Measurements from ENCODE around the gene USP49.
A peak's percentile ranks its signal among the peaks of the same experiment; 100 is the strongest.

USP49 gene

DNA sequence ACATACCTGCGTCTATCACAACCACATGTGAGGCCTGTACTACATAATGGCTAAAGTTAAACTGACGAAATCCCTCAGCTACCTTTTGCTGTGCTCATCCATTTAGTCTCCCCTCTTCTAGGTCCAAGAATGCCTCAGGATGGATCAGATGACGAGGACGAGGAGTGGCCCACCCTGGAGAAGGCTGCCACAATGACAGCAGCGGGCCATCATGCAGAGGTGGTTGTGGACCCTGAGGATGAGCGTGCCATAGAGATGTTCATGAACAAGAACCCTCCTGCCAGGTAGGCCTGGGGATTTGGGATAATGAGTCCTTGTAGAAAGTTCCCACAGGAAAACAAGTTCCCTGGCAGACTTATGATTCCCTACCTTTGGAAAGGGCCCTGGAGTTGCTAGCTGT is 32.1 kb upstream of the USP49 start:
- no peak for DNase-seq

DNA sequence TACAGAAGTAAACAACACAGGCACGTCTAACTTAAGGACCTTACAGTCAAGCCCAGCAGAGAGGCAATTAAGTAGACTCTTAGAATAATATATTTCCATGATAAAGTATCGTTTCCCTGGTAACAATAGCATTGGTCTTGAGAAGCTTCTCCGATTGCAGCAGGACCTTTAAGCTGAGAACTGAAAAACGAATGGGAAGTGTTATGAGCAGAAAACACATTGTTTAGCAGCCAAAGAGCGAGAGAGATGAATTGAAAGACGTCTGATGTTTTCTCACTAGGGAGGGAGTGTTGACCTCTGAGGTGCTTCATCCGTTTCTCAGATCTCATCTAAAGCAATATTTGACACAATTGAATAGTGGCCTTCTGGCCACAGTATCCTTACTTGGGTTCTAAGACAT is 27.0 kb upstream of the USP49 start:
- DNase-seq = no peak

DNA sequence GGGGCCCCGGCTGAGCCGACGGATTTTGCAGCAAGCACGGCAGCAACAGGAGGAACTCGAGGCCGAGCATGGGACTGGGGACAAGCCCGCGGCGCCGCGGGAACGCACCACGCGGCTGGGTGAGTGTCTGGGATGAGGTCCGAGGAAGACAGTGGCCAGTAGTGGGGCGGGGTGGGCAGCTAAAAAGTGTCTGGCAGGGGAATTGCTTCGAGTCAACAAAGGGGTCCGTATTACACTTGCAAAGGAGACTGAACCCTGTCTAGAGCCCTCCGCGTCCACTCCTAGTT is 26.5 kb upstream of the USP49 start:
- DNase-seq = no peak

DNA sequence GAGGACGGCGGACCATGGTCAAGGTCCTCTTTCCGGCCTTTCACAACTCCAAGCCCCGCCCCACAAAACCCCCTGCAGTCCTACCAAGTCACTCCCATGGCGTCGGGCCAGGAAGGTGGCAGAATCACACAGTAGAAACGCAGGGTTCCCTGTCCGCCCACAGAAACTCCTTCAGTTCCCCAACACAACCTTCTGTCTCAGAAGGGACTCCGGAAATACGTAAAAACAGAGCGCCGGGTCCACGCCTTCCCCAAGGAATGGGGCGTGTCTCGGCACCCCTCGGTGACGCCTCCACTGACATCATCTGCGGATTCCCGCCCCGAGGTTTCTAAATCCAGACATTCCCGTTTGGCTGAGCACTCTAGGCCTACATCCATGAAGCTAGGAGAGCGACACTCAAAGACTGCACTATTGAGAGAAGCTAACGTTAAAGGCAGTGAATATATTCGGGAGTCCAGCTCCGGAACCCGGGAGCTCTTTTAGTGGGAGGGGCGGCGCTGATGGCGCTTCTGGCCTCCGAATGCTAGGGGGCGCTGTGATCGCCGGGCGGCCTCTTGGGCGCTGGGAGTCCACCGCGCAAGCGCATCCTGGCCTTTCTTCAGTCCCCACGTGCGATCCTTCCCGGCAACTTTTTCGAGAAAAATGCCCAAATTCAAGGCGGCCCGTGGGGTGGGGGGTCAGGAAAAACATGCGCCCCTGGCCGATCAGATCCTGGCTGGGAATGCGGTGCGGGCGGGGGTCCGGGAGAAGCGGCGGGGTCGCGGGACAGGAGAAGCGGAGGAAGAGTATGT is 25.9 kb upstream of the USP49 start, which contains the start of the genes BYSL and MED20:
BYSL (plus strand) TSS at position 579 of the 791 bp plus-strand sequence; CDS start at position 643, 64 bp downstream.
MED20 (minus strand) TSS at position 219 of the 791 bp plus-strand sequence; CDS start at position 98, 121 bp downstream.
- peak; percentile 93 for DNase-seq

DNA sequence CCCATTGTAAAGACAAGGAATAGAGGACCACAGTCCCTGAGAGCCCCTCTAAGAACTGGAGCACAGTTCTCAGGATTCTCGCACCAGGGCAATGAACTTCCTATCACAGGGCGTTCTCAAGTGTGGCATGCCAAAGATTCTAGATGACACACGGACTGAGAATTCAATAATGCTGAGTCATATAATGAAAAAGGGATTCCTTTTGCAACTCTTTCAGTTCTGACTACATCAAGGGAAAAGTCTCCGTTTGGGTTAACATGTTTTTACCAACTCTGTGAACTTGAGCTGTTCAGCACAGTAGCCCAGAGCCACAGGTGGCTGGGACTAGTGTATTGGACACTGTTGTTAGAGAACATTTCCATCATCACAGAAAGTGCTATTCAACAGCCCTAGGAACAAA is 22.4 kb upstream of the USP49 start:
- DNase-seq = no peak

DNA sequence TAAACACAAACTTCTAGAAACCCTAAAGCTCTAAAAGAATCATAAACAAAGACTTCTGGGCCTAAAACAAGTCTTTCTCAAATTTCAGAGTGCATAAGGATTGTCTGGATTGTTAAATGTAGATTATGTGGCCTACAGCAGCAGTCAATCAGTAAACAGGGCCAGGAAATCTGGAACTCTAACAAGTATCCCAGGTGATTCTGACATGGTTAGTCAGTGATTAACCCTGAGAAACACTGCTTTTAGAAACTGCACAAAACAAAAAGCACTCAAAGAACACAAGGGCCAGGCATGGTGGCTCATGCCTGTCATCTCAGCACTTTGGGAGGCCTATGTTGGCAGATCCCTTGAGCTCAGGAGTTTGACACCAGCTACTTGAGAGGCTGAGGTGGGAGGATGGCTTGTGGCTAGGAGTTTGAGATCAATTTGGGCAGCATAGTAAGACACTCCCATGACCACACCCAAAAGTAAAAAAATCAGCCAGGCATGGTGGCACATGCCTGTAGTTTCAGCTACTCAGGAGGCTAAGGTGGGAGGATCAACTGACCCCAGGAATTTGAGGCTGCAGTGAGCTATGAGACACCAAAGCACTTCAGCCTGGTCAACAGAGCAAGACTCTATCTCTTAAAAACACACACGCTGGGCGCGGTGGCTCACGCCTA is 19.8 kb upstream of the USP49 start:
- DNase-seq = no peak

DNA sequence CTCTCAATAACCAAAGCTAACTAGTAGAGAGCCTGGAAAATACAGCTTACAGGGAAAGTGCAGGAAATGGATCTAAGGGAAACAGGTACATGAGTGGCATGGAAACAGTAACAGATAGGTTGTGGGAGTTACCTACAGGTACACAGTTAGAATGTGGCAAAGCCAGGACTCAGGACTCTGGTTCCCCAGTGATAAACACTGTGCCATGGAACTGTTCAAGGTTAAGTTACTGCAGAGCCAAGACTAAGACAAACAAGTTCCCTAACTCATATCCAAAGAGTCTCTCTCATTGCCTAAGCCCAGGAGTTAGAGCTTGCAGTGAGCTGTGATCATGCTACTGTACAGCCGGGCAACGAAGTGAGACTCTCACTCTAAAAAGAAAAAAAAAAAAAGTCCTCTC is 19.2 kb upstream of the USP49 start:
- no peak for DNase-seq

DNA sequence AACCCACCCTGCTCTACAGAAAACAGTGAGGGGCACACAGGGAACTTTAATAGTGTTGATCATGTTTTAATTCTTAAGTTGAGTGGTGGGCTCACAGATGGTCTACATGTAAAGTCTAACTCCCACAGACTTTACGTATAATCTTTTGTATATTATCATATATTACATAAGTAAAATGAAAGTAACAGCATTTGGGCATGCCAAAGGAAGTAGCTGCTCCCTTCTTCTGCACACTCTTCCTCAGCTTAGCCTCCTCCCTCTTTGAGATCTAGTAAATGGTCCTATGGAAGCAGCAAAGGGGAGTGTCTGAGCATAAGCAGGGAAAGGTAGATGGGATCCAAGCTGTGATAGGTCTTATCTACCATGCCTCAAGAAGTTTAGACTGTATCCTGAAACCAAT is 14.6 kb upstream of the USP49 start:
- DNase-seq = no peak

DNA sequence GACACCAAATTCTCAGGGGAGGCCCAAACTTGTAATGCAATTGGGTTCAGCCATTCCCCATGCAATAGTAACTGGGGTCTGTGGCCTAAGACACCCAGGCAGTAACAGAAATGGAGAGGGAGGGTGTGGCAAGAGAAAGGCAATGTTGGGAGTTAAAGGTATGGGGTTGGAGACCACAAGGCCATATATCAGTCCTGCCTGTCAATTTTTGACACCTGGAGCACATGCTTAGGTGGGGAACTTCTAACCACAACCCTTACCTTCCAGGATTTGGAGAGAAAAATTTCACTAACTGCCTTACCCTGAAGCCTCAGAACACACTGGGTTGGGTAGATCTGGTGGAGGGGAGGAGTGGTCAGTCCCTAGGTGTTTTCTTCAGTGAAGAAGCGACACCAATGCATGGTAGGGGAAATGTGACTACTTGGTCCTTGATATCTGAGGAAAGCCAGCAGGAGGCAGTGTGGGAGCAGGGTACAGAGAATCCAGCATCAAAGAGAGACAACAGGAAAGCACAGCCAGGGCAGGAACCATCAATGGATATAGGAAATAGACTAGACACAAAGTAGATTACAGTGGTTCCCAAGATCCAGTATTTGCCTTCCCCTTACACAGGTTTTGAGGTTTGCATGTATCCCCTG is 6.8 kb upstream of the USP49 start:
- no peak for DNase-seq

DNA sequence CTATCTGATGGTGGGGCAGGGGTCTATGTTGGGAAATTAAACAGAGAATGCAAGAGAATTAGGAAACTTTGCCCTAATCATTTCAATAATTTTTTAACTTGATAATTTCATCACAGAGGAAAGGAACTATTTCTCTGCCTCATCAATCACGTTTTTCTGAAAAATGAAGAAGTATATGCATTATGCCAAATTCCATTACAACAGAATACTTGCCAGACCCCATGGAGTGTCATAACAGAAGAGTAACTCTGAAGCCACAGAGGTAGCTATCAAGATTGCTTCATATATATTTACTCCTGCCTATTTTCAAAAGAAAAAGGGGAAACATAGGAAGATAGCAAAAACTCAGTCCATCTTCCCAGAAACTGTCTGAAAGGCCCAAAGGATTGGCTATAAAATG is 5.7 kb upstream of the USP49 start:
- DNase-seq = no peak

DNA sequence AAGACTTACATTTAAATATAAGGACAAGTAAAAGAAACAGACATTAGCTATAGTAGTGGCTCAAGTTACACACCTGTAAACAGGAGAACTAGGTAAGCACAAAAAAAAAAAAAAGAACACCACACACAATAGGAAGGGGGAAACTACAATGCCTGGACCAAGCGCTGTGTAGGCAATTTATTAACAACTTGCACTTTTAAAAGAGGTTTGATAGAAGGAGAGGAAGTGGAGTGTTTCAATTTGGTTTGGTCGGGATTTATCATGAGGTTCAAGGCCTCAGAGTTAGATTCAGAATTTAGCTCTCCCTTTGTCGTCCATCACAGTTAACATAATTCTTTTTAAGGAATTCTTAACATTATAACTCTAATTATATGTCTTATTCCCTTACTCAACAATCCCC is 1.1 kb upstream of the USP49 start:
- no peak for DNase-seq

DNA sequence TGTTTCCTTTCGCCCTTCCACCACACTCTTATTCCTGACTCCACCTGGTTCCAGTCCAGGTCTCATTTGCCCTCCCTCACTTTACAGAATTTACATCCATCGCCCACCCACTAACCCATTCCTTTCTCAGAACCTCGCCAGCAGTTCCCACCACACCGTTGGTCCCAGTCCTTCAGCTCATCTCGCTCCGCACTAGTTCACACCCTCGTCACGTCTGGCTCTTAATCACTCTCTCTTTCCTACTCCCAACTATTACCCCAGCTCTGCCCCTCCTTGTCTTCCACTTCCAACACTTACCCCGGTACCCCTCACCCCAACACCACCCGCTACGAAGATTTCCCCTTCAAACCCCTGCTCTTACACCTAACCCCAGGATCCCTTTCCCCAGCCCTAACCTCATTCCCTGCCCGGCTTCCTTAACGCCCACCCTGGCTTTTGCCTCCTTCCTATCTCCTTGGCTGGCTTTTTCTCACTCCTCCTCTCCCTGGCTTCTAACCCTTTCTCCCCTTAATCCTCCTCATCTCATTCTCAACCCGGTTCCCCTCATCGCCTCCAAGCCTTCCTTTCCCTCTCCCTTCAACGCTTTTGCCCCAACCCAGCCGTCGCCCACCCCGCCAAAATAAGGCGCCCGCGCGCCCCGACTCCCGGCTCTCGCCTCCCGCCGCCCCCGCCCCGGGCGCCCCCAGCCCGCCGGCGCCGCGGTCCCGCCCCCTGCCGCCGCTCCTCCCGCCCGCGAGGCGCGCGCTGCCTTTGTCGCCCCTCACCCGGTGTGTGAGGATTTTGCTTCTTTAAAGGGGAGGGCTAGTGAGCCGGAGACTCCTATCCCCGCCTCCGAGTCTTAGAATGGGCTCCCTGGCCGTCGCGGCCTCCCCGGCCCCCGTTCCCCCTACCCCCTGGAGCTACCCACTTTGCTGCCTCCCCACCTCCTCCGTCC is 542 bp downstream of the USP49 start:
- peak; percentile 55 for DNase-seq

DNA sequence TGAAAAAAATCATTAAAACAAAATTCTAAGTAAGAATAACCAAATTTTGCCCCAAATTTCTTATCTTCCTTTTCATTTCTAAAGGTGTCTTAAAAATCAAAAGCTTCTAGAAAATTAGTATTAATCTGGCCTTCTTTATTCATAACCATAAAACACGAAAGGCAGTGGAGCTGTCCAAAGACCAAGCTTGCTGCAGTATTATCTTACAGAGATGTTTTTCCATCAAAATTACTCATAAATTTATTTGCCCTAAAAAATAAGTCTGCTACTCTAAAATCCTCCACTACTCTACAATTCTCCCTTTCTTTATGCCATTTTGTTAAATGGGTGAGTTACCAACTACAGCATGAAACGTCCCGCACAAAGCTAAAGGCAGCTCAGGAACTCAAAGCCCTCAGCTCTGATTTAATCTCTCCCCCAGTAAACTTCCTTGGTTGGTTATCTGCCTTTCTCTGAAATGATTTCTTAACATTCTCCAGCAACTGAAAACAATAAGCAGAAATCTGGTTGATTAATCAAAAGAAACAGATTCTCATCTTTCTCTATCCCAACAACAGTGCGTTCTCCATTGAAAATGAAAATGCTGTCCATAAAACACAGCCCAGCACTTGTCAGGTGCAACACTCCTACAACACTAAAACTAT is 2.1 kb downstream of the USP49 start:
- DNase-seq = no peak

DNA sequence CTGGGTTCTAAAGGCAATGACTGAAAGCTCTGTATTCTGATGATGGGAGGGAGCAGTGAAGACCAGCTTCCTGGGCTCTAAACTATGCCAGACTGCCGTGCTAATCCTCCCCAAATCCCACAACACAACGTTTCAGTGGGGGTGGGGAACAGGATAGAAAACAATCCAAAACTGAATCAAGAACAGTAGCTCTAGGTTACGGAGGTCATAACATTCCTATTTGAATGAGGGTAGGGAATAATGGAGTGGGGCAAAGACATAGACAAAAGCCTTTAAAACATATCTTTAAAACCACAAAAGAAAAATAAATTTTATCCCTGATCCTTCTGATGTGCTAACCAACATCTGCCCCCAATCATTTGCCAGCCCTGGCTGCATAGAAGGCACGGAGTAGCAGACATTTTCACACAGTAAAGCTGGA is 7.8 kb downstream of the USP49 start:
- no peak for DNase-seq

DNA sequence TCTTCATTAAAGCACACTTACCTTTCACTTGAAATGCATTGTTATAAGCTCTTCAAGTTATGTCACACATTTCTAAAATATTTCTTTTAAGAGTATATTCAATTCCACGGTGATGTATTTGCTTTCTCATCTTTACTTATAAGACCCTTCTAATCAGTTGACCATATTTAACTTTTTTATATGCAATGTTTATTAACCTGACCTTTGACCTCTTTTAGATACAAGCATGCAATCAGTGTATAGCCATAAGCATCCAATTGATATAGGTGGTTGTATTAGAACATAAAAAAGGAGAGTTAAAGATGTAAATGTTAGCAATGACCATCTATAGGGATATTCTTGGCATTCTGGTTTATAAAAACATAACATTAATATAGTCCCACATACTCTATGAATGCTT is 9.2 kb downstream of the USP49 start:
- no peak for DNase-seq

DNA sequence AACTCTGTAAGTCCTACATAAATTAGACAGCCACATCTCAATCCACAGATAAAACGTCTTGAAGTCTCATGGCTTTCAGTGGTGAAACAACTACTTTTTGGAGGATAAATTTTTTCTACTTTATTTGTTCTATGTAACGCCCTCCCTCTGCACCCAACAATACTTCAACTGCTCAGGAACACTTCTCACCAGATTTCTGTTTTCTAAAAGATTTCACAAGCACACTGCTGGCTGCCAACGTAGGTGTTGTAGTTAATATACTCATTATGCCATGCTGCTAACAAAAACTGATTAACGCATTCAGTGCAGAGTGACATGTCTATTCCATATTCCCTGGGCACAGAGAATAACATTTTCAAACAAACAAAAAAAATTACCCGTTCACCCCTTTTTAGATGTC is 10.2 kb downstream of the USP49 start:
- no peak for DNase-seq

DNA sequence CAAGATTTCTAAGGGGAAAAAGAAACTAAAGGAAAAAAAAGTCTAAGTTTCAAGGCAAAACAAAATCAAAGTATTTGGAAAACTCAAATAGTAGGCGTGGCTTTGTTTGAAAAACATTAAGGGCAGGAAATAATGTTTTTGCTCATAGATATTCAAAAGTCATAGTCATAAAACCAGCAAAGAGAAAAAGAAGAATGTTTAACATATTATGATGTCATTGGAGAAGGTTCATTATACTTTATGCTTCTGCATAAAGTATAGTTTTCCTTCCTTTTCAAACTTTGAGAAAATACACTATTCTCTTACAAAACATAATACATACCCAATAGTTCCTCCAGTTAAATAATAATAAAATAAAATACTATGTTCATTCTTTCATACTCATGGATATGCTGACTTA is 13.7 kb downstream of the USP49 start:
- no peak for DNase-seq

DNA sequence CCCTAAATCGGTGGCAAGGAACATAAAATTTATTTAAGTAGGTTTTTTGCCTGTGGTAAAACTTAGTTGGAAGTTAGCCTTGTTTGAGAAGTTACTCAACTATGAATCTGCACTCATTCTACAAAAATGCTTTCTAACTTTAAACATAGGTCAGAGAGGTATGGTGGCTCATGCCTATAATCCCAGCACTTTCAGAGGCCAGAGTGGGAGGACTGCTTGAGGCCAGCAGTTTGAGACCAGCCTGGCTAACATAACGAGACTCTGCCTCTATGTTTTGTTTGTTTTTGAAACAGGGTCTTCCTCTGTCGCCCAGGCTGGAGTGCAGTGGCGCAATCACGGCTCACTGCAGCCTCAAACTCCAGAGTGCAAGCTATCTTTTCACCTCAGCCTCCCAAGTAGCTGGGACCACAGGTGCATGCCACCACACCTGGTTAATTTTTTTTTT is 16.2 kb downstream of the USP49 start:
- no peak for DNase-seq

DNA sequence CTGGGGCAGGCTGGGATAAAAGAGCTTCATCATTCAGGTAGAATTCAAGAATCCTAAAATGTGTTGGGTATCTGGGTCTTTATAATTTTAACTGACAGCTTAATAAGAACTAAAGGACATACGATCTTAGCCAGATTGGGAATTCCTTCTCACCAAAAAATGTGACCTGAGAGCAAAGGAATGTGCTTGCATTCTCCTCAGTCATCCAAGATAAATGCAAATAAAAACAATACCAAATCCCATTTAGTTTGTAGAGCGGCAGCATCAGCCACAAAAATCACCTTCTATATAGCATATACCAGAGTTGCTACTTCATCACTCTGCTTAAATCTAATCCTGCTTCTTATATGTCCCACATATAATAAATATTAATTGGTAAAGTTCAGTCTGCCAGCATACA is 16.9 kb downstream of the USP49 start:
- DNase-seq = no peak

DNA sequence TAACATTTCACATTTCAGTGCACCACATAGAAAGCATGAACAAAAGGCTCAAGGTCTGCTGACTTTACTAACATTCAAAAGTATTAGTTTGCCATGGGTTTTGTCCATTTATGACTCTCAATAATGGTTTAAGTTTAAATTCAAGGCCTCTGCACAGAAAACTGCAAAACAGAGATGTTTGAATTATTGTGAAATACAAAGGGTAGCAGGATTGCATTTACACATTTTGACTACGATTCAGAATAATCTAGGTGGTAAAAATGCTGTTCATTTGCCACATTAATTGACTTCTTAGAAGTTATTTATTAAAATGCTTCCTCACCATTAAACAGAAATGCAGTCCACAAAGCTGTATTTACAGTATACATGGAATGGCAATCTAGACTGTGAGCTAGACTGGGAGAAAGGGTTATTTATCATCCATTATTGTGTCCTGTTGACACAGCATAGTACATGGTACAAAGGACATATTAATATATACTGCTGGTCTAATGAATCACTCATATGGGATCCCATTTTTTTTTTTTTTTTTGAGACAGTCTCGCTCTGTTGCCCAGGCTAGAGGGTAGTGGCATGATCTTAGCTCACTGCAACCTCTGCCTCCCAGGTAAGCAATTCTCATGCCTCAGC is 18.0 kb downstream of the USP49 start:
- DNase-seq = no peak

DNA sequence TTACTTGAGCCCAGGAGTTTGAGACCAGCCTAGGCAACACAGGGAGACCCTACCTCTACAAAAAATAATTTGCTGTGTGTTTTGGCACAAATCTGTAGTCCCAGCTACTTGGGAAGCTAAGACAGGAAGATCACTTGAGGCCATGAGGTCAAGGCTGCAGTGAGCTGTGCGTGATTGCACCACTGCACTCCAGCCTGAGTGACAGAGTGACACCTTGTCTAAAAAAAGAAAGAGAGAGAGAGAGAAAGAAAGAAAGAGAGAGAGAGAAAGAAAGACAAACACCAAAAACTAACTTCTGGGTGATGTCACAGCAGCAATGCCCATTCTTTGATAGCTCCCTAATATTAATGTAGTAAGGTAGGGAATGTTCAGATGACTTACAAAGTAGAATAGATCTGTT is 20.4 kb downstream of the USP49 start:
- DNase-seq = no peak

DNA sequence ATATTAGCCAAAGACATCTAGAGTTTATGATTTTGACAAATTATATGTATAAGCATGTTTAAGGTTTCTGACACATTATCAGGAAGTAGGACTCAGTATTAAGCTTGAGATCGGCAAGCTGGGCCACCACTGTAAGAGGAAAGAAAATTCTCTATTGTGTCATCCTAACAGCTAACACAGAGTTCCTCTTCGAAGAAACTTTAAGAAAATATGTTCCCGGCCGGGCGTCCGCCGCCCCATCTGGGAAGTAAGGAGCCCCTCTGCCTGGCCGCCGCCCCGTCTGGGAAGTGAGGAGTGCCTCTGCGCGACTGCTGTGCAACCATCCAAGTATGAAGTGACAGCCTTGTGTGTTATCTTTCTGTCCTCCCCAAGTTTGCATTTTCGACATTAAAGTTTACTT is 23.0 kb downstream of the USP49 start:
- no peak for DNase-seq
